Measurements from ENCODE around the gene LRRC34.

Gene LRRC34

GRCh38 chr3:169764882-169765612 lies 47.7 kb downstream of the LRRC34 start, which contains the start of gene TERC:
Gene TERC, minus strand, starts transcription at chr3:169765060.
- DNase-seq (ENCODE audit: low read depth), result peak; percentile 92

GRCh38 chr3:169764312-169764881 lies 48.3 kb downstream of the LRRC34 start:
- peak; percentile 53 for DNase-seq (ENCODE audit: low read depth)

GRCh38 chr3:169760479-169760878 lies 52.2 kb downstream of the LRRC34 start:
- DNase-seq (ENCODE audit: low read depth), result peak; percentile 89

DNA sequence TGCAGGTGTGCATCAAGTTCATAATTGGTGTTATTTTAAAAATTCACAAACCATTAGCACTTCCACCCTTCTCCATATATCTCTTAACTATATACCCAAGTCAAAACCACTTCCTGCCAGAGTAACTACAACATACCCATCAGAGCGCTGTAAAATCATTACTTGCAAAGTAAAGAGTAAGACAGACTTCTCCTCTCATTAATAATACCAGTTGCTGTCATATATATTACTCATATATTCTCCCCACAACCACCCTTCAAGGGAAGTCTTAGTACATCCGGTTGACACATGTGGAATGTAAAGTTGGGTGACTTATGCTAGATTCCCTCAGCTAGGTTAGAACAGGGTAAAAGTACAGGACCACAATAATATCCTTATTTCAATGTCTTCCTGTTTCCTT lies 53.4 kb downstream of the LRRC34 start:
- peak; percentile 96 for DNase-seq (ENCODE audit: low read depth)

GRCh38 chr3:169758359-169758994 lies 54.2 kb downstream of the LRRC34 start:
- DNase-seq (ENCODE audit: low read depth), result no peak

GRCh38 chr3:169755488-169755887 lies 57.2 kb downstream of the LRRC34 start:
- no peak for DNase-seq (ENCODE audit: low read depth)

DNA sequence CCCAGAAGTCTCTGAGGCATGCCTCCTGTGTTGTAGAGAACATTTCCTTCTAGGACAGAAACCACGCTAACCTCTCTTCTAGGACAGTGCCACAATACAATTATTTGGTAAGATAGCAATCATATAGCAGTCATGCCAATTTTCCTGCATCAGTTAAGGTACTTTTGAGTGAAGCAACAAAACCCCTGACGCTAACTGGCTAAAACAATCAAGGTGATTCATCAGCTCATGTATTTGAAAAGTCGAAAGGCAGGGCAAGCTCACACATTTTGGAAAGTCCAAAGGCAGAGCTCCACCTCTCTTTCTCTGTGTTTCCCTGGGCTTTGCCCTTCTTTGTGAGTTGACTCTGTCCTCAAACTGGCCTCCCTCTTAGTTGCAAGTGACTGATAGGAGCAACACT lies 58.0 kb downstream of the LRRC34 start:
- no peak for DNase-seq (ENCODE audit: low read depth)

GRCh38 chr3:169751875-169752274 lies 60.8 kb downstream of the LRRC34 start:
- DNase-seq (ENCODE audit: low read depth), result no peak

DNA sequence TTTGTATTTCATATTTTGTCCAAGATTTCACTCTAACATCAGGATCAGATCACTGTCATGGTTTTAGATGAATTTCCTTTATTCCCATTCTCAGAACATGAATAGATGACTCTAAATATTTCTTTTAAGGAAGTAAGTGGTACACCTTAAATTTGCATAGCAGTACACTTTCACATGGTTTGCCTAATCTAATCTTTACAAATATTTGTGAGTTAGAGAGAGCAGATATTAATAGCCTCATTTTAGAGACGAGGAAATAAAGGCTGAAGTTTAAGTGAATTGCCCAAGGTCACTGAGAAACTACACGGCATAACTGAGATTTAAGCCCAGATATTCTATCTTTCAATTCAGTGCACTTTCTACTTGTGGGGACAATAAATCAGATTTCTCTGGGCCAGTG lies 62.0 kb downstream of the LRRC34 start:
- no peak for DNase-seq (ENCODE audit: low read depth)

DNA sequence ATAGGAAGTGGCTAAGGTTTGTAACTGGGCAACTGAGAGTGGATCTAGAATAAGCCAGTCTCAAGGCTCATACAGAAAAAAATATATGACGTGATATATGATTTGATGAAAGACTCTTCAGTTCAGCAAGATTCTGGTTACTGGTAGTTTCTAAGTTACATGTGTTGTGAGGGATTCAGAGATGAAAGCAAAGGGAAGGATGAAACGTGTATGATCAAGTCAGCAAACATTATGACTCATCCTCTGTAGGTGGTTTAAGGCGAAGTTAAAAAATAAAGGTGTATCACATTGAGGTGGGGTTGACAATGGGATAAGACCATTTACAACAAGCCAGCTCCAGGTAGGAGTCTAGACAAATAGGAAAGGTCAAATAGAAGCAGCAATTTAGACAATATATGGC lies 64.0 kb downstream of the LRRC34 start:
- no peak for DNase-seq (ENCODE audit: low read depth)

- DNase-seq (ENCODE audit: low read depth), result no peak
These were observed 65.8 kb downstream of the LRRC34 start for GRCh38 chr3:169746924-169747323.

DNA sequence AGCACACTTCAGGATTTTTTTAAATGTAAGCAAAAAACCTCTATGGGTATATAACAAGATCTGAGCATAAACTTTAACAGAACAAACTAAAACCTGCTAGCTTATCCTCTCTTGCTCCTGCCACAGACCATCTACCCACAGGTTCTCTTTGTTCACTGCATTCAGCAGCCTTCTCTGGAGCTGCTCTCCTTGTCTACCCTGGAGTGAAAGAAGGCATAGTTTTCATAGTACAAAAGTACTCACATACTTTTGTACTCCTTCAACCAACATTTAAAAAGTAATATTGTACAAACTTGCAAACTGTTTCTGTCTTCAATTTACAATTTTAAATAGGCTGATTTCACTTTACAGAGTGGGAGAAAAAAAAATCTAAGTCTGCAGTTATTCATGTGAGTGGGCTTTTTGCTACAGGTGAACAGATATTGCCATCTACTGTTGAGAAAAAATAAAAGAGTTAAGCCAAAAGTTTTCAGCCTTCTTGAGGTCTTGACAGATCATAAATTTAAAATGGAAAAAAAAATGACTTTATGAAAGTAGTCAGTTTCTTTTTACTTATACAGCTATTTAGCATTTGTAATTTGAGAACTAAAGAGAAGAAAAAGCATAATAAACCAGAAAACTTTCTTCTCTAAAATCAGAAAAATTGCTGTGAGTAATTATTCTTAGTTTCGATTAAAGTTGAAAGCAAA lies 68.2 kb downstream of the LRRC34 start:
- peak; percentile 44 for DNase-seq (ENCODE audit: low read depth)

All from ELR (cell line).